ENCODE measurements around the gene ATP7A. TPM values are rescaled to one million over a fixed set of nuclear protein-coding genes. Genes with fewer than 3 reads are reported as not detected.

The ATP7A gene
- total RNA-seq, 3 donors from 2014 or later (not counting 1 experiment from before 2014, with no cell fraction given) = 18.8 to 24.3 (median 21.5) TPM

GRCh38 chrX:77962068-77962902, 51.8 kb downstream of the ATP7A start:
- Mint-ChIP-seq H3K9me3 (no peaks in the 10 kb centered on the region), H3K4me1 (peaks cover 38 to 42% of the 10 kb centered on the region in 2 donors), H3K4me3 (peak overlapping the region; percentile 74), H3K36me3 (no peaks in the 10 kb centered on the region), H3K27ac (peak overlapping the region; percentile 84 to 94), H3K27me3 (ENCODE audit: low read depth in 2 of 2) (no peaks in the 10 kb centered on the region)
- 78% methylated on average over 8 of the region's 13 CpGs for WGBS (ENCODE audit: insufficient coverage)
- ATAC-seq = peak in 2 of 3 donors; percentile 44 to 55
- Histone ChIP-seq H3K27ac (ENCODE audit: low read length) (no peak overlapping the region), H3K27me3 (ENCODE audit: control insufficient read depth, insufficient read depth, low read length) (no peaks in the 10 kb centered on the region), H3K36me3 (ENCODE audit: control insufficient read depth, insufficient read depth, low read length) (no peaks in the 10 kb centered on the region), H3K9me3 (ENCODE audit: control insufficient read depth, insufficient read depth, low read length) (no peaks in the 10 kb centered on the region), H3K4me1 (ENCODE audit: control insufficient read depth, insufficient read depth, low read length) (peaks cover 7% of the 10 kb centered on the region), H3K4me3 (ENCODE audit: low read length) (no peak overlapping the region)
- peak in 1 of 2 donors; percentile 39 for DNase-seq
- TF ChIP-seq, protein P1, sequence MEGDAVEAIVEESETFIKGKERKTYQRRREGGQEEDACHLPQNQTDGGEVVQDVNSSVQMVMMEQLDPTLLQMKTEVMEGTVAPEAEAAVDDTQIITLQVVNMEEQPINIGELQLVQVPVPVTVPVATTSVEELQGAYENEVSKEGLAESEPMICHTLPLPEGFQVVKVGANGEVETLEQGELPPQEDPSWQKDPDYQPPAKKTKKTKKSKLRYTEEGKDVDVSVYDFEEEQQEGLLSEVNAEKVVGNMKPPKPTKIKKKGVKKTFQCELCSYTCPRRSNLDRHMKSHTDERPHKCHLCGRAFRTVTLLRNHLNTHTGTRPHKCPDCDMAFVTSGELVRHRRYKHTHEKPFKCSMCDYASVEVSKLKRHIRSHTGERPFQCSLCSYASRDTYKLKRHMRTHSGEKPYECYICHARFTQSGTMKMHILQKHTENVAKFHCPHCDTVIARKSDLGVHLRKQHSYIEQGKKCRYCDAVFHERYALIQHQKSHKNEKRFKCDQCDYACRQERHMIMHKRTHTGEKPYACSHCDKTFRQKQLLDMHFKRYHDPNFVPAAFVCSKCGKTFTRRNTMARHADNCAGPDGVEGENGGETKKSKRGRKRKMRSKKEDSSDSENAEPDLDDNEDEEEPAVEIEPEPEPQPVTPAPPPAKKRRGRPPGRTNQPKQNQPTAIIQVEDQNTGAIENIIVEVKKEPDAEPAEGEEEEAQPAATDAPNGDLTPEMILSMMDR (IDR thresholded peaks at IDR 0.05) = no peak
- intact Hi-C loops (cut with micrococcal nuclease) = no loop called here

GRCh38 chrX:77966361-77966760, 55.9 kb downstream of the ATP7A start:
- Histone ChIP-seq H3K9me3 (ENCODE audit: control insufficient read depth, insufficient read depth, low read length) (no peaks in the 10 kb centered on the region), H3K27ac (ENCODE audit: low read length) (no peak overlapping the region), H3K4me3 (ENCODE audit: low read length) (no peak overlapping the region), H3K4me1 (ENCODE audit: control insufficient read depth, insufficient read depth, low read length) (peaks cover 7% of the 10 kb centered on the region), H3K36me3 (ENCODE audit: control insufficient read depth, insufficient read depth, low read length) (no peaks in the 10 kb centered on the region), H3K27me3 (ENCODE audit: control insufficient read depth, insufficient read depth, low read length) (no peaks in the 10 kb centered on the region)
- 100% methylated on average over 3 of the region's 3 CpGs for WGBS (ENCODE audit: insufficient coverage)
- ATAC-seq = no peak
- H3K27me3 Mint-ChIP-seq (ENCODE audit: low read depth in 2 of 2) = no peaks in the 10 kb centered on the region
- no peak for DNase-seq
- H3K36me3 Mint-ChIP-seq = no peaks in the 10 kb centered on the region
- no peak overlapping the region for H3K27ac Mint-ChIP-seq
- TF ChIP-seq, protein P1 (IDR thresholded peaks at IDR 0.05) = no peak
- no peak overlapping the region for H3K4me3 Mint-ChIP-seq
- H3K9me3 Mint-ChIP-seq = no peaks in the 10 kb centered on the region
- intact Hi-C loops (cut with micrococcal nuclease) = no loop called here
- peaks cover 21 to 35% of the 10 kb centered on the region in 2 donors for H3K4me1 Mint-ChIP-seq

DNA sequence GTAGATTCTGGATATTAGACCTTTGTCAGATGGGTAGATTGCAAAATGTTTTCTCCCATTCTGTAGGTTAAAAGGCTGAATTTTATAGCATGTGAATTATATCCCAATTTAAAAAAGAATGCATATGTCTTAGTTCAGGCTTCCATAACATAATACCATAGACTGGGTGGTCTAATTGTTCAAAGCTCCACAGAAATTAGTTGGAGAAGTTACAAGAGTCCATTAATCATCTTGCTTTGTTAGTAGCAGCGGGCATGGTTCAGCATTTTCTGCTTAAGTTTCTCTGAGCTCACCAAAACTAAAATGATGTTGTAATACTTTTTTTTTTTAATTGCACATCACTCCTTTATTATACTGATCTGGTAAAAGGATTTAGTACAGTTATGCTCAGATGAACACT, 57.1 kb downstream of the ATP7A start:
- Mint-ChIP-seq H3K4me3 (no peak overlapping the region), H3K36me3 (no peaks in the 10 kb centered on the region), H3K27ac (peak overlapping the region in 1 of 2 donors; percentile 5), H3K4me1 (peaks cover 9 to 23% of the 10 kb centered on the region in 2 donors), H3K27me3 (ENCODE audit: low read depth in 2 of 2) (no peaks in the 10 kb centered on the region), H3K9me3 (no peaks in the 10 kb centered on the region)
- Histone ChIP-seq H3K4me3 (ENCODE audit: low read length) (no peak overlapping the region), H3K27me3 (ENCODE audit: control insufficient read depth, insufficient read depth, low read length) (no peaks in the 10 kb centered on the region), H3K9me3 (ENCODE audit: control insufficient read depth, insufficient read depth, low read length) (no peaks in the 10 kb centered on the region), H3K4me1 (ENCODE audit: control insufficient read depth, insufficient read depth, low read length) (no peaks in the 10 kb centered on the region), H3K27ac (ENCODE audit: low read length) (no peak overlapping the region), H3K36me3 (ENCODE audit: control insufficient read depth, insufficient read depth, low read length) (no peaks in the 10 kb centered on the region)
- TF ChIP-seq, protein P1 (IDR thresholded peaks at IDR 0.05) = no peak
- DNase-seq (no peak), ATAC-seq (no peak)
- WGBS (ENCODE audit: insufficient coverage) = no CpG with 5 or more reads among the region's 1 CpG
- intact Hi-C loops (cut with micrococcal nuclease) = no loop called here

All from natural killer cell (primary cell).